HG03108 (cell line): ENCODE results near the gene GRIP2.

Source experiments
- ATAC-seq: cut with Tn5 transposase; IDR thresholded peaks from one replicate; pipeline ENCODE4 v1.9.1; 2021; ENCODE audit warnings: moderate library complexity; ENCODE audit not compliant: unreplicated experiment

GRIP2 gene

DNA sequence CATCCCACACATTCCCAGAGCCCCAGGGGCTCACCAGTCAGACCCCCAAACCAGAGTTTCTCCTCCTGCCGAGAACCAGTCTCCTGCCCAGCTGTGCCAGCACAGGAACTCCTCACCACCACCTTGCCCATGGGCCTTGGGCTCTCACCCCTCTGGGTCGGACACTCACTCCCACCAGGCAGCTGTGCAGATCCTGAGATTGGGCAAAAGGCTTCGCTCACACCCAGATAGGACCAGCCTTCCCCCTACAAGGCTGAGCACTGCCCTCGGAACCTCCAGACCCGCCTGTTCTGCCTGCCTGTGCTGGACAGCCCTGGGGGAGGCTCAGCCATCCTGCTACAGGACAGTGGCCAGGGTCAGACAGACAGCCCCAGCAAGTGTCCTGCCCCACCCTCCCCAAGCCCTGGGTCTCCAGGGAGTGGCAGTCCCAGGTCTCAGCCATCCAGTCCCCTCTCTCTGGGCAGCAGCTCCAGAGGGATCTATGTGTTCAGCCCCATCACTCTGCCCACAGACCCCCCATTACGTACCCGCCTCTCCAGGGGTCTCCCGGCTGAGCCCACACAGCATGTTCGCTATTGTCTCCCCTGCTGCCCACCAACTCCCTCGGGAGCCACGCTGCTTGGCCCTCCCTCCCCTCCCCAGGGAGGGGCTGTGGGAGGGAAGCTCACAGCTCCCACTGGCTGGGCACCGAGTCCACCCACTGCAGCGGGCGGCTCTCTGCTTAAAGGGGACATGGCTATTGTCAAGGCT lies at the start of gene GRIP2:
TSS of gene GRIP2 (minus strand) at position 601 of the 750 bp plus-strand sequence. CDS start at position 567, 34 bp downstream.
- ATAC-seq, result no peak

DNA sequence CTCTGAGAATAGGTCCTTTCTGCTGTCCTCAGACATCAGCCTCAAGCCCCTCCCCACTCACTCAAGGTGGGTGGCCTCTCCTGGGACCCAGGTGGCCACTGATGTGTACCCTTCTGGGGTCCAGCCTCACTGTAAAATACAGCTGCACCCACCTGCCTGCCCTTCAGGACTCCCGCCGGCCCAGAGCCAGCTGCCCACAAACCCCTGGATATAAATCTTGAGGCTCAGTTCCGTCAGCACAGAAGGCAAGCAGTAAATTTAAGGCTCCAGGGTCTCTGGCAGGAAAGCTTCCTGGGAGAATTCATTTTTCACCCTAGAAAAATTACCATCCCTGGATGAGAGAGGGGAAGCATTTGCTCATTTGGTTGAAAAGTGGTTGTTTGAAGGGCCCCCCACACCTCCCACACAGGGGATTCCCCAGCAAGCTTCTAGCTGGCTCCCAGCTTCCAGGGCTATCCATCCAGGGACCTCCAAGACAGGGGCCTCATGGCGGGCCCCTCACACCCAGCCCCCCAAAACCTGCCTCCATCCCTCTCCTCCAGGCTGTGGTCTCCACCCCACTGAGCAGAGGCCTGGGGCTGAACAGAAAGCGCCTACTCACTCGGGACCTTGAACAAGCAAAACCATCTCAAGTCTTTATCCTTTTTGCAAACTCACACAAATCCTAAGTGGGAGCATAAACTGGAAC lies 48.4 kb upstream of the GRIP2 start:
- no peak for ATAC-seq

DNA sequence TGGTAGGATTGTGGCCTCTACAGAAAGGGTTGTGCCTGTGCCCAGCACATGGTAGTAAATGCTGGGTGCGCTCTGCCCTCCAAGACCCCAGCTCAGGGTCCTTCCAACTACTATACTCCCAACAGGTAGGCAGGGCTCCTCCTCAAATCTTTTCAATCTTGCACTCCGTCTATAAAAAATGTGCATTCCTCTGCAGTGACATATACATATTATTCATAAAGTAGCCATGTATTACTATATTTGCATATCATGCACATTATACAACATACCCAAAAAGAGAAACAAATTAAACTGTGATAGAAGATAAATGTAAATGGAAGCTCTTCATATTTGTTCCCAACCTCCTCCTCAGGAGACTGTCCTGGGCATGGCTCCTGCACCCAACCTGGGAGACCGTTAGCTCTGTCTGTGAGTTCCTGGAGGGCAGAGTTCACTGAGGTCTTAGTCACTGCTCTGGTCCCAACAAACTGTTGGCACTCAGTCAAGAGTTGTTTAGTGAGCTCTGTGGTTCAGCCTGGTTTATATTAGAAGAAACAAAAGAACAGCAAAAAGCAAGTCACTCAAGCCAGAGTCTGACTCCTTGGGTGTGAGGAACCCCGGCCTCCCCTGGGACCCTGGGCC lies 47.7 kb upstream of the GRIP2 start:
- ATAC-seq, result no peak

GRCh38 chr3:14586611-14587010 lies 46.5 kb upstream of the GRIP2 start:
- no peak for ATAC-seq

GRCh38 chr3:14583548-14584091 lies 43.5 kb upstream of the GRIP2 start:
- no peak for ATAC-seq

DNA sequence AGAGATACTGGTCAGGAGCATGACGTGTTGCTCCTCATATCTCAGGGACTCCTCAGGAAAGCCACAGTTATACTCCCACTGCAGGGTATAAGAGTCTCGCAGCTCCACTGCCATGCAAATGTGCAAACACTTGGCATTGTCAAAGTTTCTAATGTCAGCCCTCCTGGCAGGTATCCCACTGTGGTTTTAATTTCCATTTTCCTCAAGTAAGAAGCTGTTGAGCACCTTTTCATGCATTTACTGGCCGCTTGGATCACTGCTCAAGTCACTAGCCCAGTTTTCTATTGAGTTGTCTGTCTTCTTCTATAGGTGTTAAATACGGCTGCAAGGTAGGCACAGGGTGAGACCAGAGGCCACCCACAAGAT lies 41.9 kb upstream of the GRIP2 start:
- no peak for ATAC-seq

DNA sequence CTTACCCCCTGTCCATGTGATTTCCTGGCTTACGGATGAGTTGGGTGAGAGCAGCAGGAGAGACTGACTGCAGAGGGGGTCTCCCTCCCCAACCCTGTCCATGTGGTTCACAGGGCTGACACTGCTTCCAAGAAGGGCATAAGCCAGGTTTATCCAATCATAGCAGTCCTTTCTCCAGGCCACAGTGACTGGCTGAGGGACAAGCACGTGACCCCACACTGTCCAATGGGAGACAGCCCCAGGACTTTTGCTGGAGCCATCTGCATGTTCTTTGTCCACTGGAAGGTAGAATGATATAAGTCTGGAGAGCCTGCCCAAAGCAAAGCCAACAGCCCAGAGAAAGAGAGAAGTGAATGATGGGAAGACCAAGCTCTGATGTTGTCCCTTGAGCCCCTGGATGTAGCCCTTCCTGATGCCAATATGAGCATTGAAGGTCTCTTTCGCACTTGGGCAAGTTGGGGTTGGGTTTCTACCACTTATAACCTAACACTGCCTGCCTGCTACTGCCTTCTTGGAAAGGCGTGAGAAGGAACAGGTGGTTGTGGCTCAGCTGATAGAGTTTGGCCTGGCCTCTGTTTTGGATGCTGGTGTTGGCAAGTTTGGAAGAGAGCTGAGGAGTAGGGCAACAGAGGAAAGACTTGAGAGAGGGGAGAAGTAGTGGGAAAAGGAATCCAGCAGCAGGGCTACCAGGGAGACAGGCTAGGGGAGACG lies 41.3 kb upstream of the GRIP2 start:
- ATAC-seq, result no peak

DNA sequence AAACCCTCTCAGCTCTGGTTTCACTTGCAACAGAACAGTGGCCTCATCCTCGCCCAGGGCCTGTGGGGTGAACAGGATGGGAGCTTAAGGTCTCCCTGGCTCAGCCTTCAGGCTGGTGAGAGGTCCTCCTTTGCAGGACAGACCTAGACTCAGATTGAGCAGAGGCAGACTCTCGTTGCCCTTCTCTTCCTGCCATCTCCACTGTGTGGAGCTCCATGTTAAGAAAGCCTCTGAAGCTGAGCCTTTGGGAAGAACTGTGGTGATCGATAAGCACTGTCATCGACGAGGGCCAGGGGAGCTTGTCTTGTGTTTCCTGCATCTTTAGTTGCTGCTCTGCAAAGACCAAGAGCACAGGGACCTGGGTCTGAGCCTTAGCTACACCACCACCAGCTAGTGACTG lies 37.8 kb upstream of the GRIP2 start:
- no peak for ATAC-seq

DNA sequence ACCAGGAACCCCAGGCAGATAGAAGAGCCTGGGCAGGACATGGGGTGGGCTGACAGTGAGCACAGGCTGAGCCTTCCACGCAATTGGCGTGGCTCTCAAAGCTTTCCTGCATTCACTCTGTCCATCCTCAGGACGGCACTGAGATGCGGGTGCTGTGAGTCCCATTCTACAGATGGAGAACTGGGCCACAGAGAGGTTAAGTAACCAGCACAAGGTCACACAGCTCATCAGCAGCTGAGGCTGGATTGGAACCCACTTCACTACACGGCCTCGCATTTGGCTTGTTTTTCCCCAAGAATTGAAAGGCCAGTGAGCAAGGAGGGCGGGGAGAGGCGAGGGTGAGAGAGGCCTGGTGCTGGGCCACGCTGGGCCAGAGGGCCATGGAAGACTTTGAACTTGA lies 36.0 kb upstream of the GRIP2 start:
- no peak for ATAC-seq

DNA sequence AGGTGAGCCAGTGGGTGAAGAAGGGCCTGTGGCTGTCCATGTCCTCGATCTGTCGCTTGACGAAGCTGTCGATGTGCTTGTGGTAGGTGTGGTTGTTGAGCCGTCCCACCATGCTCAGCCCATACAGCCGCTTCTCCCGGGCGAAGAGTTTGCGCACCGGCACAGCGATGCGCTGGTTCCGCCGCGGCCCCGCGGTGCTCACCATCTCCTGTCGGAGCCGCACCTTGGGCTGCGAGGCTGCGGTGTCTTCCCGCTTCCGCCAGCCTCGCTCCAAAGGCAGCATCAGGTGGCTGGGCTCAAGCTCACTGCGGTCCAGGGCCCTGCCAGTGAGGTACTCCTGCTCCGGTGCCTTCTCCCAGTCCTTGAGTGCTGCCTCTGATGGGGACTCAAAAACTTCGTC lies 34.0 kb upstream of the GRIP2 start:
- no peak for ATAC-seq

DNA sequence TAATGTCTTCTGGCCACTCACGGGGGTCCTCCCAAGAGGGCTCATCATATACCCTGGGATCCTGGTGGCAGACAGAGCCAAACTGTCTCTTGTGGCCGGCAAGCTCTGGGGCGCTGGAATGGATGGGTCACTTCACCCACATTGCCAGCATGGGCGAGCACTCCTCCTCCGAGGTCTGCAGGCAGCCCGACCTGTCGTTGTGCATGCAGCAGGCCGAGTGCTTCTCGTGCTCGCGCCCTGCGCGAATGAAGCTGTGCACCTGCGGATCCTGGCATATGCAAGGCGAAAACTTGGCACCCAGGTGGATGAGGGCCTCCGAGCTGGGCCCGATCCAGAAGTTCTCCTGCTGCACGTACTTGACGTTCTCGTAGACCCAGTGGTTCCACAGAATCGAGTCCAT lies 33.6 kb upstream of the GRIP2 start:
- ATAC-seq, result no peak

DNA sequence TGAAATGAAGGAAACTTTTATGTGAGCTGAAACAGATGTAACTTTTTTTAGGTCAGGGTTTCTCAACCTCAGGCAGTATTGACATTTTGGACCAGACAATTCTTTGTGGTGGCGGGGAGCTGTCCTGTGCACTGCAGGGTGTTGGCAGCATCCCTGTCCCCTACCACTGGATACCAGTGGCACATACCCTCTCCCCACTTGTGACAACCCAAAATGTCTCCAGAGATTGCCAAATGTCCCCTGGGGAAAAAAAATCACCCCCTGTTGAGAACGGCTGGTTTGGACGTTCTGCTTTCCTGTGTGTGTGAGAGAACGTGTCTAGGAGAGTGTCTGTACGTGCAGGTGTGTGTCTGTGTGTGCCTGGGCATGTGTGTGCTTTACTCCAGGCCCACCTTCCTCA lies 30.7 kb upstream of the GRIP2 start:
- ATAC-seq, result no peak

DNA sequence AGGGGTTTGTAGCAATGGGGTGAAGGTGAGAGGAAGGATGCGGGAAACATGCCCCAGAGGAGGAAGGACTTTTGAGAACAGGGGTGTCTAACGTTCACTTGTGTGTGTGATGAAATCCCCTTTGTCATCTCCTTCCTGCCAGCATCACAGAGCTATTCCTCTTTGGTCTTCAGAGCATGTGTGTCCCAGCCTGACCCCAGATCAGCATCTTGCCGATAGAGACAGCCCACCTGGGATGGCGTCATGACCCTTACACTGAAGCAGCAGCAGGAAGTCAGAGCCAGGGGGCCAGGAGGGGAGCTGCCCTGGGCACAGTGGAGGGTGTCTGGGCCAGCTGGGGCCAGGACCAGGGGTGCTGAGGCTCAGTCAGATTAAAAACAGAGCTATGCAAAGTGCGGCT lies 29.9 kb upstream of the GRIP2 start:
- ATAC-seq, result no peak

DNA sequence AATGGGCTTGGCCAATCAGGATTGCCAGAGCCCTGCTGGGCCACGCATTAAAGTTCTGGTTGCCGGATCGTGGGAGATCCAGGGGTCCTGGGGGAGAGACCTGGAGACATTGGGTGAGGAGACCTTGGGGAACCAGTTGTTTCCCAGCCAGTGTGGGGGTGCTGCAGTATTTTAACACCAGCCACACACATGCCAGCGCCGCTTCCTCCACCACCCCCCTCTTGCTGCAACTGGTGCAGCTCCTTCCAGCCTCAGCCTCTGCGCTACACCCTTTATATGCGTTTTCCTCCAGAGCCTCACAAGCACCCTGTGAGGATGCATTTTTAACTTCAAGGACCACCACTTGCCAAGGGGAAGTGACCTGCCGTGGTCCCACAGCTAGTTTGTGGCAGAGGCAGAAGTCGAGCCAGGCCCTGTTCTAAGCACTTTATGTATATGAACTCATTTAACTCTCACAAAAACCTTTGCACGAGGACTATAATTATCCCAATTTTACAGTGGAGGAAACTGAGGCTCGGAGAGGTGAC lies 29.4 kb upstream of the GRIP2 start:
- ATAC-seq, result no peak

- ATAC-seq, result no peak
Observed at GRCh38 chr3:14568269-14568668, 28.1 kb upstream of the GRIP2 start.

- ATAC-seq, result no peak
Observed at GRCh38 chr3:14566812-14567211, 26.7 kb upstream of the GRIP2 start.

GRCh38 chr3:14565868-14566588 lies 25.9 kb upstream of the GRIP2 start:
- no peak for ATAC-seq

DNA sequence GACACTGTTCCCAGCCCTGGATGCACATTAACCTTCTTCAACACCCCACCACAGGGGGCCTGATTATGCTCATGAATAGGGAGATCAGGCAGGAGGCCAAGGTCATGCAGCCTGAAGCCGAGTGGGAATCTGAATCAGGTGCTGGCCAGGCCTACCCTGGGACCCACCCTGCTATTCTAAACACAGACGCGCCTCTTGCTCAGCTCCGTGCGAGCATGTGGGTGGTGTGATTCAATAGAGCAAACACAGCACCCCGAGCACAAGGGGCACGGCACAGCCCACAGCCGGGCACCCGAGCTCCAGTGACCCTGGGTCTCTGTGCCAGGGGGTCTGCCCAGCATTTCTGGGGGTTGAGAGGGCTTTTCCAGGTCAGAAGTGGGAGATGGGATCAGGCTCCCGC lies 24.6 kb upstream of the GRIP2 start:
- ATAC-seq, result no peak

DNA sequence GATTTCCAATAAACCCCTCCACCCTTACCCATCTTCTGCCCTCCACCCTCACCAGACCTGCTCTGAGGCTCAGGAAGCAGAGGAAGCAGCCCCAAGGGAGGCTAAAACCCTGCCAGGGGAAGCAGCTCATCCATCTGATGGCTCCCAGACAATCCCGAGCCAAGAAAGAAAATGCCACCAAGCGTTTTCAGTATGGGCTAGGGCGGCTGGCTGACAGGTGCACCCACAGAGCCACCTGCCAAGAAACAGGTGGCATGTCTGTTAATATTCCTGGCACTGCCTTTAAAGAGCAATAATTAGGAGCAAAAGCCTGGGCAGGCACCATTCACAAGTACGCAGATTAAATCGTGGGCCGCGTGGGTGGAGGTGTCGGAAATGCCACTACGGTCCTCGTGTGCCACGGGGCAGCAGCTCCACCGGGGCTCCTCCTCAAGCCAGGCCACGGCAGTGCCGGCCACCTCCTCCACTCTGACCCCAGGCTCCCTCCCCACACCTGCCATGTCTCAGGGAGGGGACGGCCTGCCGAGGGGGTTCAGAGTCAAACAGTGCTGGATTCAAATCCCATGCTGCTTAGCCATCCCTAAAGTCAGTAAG lies 23.9 kb upstream of the GRIP2 start:
- ATAC-seq, result no peak
